Upper lobe of left lung (tissue), 4 donors: Measurements from ENCODE around the gene ARRDC3.
"Not testable (repeated sequence)": the region's sequence is repeated elsewhere in the genome, so short reads cannot be mapped to it uniquely, and the experiment has no call there.

Experiments
- EP300 ChIP-seq, 4 donors: sonication (generic); formaldehyde crosslinking; IDR thresholded peaks; one replicate each; pipeline ENCODE4 v1.5.1; 2017; ENCODE audit warnings: antibody characterized with exemption in 4 of 4, control low read depth in 2 of 4
- POLR2A ChIP-seq, 4 donors: fragments of 450-650 bp; IDR thresholded peaks; one replicate each; pipeline ENCODE4 v1.5.1; 2016 to 2017; ENCODE audit warnings: antibody characterized with exemption in 4 of 4, mild to moderate bottlenecking in 2 of 4

DNA sequence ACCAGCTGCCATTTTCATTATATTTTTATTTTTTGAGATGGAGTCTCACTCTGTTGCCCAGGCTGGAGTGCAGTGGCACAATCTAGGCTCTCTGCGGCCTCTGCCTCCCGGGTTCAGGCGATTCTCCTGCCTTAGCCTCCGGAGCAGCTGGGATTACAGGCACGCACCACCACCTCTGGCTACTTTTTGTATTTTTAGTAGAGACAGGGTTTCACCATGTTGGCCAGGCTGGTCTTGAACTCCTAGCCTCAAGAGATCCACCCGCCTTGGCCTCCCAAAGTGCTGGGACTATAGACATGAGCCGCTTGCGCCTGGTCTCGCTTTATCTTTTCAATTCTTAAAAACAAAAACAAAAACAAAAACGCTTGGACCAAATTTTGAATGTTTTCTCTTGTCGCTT is 2.5 kb upstream of the ARRDC3 start:
- TF ChIP-seq EP300, POLR2A (IDR thresholded peaks at IDR 0.05): not testable (repeated sequence)
